H1 (cell line): ENCODE measurements around the gene PLEKHG3. TPM values are rescaled to one million over a fixed set of nuclear protein-coding genes. Genes with fewer than 3 reads are reported as not detected.

Experiments
- CTCF ChIA-PET: fragments of 300-600 bp; sonication (Branson Sonifier 250); formaldehyde crosslinking; loops from one replicate; lab custom pipeline; 2021; ENCODE audit not compliant: partially characterized antibody; lab: Charles Lee
- POLR2A ChIA-PET: fragments of 300-600 bp; sonication (Branson Sonifier 250); formaldehyde crosslinking; loops from one replicate; lab custom pipeline; 2021; ENCODE audit warnings: inconsistent platforms; ENCODE audit not compliant: partially characterized antibody; lab: Charles Lee
- DNase-seq, 2 experiments: peaks; one replicate each; pipeline versions ENCODE4 v3.0.0 to v3.0.0-alpha.2; 2010 to 2022; ENCODE audit warnings: low spot score in 2 of 2, low read depth in 1 of 2, mixed read lengths in 1 of 2
- FAIRE-seq: peaks from 2 replicates; lab custom pipeline; 2011; peaks lifted over from hg19 to GRCh38; lab: Jason Lieb, UNC
- H2AFZ ChIP-seq: 2 replicates; pipeline ENCODE4 v1.8.1; 2012; ENCODE audit warnings: low read length, inconsistent platforms
- H2AK5ac ChIP-seq: 2 replicates; pipeline ENCODE4 v1.6.1; 2013; ENCODE audit warnings: low read depth, low read length
- H2BK120ac ChIP-seq: replicated peaks from 2 replicates; pipeline ENCODE3; 2013; ENCODE audit warnings: low read depth, low read length, inconsistent platforms
- H2BK12ac ChIP-seq: 2 replicates; pipeline ENCODE4 v1.6.1; 2013; ENCODE audit warnings: low read depth, low read length
- H2BK15ac ChIP-seq: 2 replicates; pipeline ENCODE4 v1.6.1; 2013; ENCODE audit warnings: low read length
- H2BK20ac ChIP-seq: 2 replicates; pipeline ENCODE4 v1.6.1; 2013; ENCODE audit warnings: low read length
- H2BK5ac ChIP-seq: 2 replicates; pipeline ENCODE4 v1.6.1; 2013; ENCODE audit warnings: low read depth, low read length
- H3K14ac ChIP-seq: 2 replicates; pipeline ENCODE4 v1.6.1; 2013; ENCODE audit warnings: inconsistent platforms; ENCODE audit not compliant: insufficient read length
- H3K18ac ChIP-seq: 2 replicates; pipeline ENCODE4 v1.6.1; 2013; ENCODE audit warnings: low read length; ENCODE audit errors: extremely low read depth
- H3K23ac ChIP-seq: 2 replicates; pipeline ENCODE4 v1.6.1; 2013; ENCODE audit warnings: inconsistent platforms; ENCODE audit not compliant: insufficient read length
- H3K23me2 ChIP-seq: 2 replicates; pipeline ENCODE4 v1.6.1; 2013; ENCODE audit warnings: low read depth, low read length
- H3K27ac ChIP-seq: 2 replicates; pipeline ENCODE4 v1.6.1; 2011; ENCODE audit warnings: low read depth, low read length, inconsistent platforms
- H3K27me3 ChIP-seq, 4 experiments: replicated peaks in 1 of 4; 1 replicate in 1 of 4; 2 replicates in 3 of 4; pipeline versions ENCODE4 v1.6.1 to v1.8.1; 2011 to 2013; ENCODE audit warnings: low read length in 3 of 4, mild to moderate bottlenecking in 3 of 4, inconsistent platforms in 2 of 4, mixed read lengths in 2 of 4, moderate library complexity in 1 of 4; ENCODE audit not compliant: control insufficient read depth in 3 of 4, insufficient read depth in 3 of 4; ENCODE audit errors: extremely low read depth in 1 of 4
- H3K36me3 ChIP-seq, 4 experiments: 2 replicates each; pipeline versions ENCODE4 v1.6.1 to v1.8.1; 2011 to 2013; ENCODE audit warnings: mild to moderate bottlenecking in 4 of 4, low read length in 3 of 4, moderate library complexity in 2 of 4, control low read depth in 1 of 4, inconsistent platforms in 1 of 4; ENCODE audit not compliant: insufficient read depth in 4 of 4, control insufficient read depth in 2 of 4
- H3K4ac ChIP-seq: replicated peaks from 2 replicates; pipeline ENCODE3; 2013; ENCODE audit warnings: low read length, low read depth, mixed read lengths, inconsistent platforms; ENCODE audit not compliant: insufficient read length
- H3K4me1 ChIP-seq, 4 experiments: replicated peaks in 1 of 4; 1 replicate in 1 of 4; 2 replicates in 3 of 4; pipeline versions ENCODE4 v1.6.1 to v1.8.1; 2011 to 2013; ENCODE audit warnings: low read length in 3 of 4, inconsistent platforms in 2 of 4, mixed read lengths in 1 of 4; ENCODE audit not compliant: insufficient read depth in 4 of 4, control insufficient read depth in 3 of 4
- H3K4me2 ChIP-seq, 2 experiments: 2 replicates each; pipeline versions ENCODE4 v1.6.1 to v1.8.1; 2011 to 2013; ENCODE audit warnings: low read depth in 2 of 2, low read length in 2 of 2, control low read depth in 1 of 2, inconsistent platforms in 1 of 2, mild to moderate bottlenecking in 1 of 2; ENCODE audit not compliant: insufficient read depth in 1 of 2
- H3K4me3 ChIP-seq, 4 experiments: fragments of 200-600, 300-600 bp in 1 of 4; sonication (generic), shearing (Covaris generic), sonication (Bioruptor Twin) in 1 of 4; 2 replicates each; pipeline versions ENCODE4 v1.5.1 to v1.8.1; 2011 to 2016; ENCODE audit warnings: low read length in 4 of 4, low read depth in 3 of 4, control low read depth in 2 of 4, inconsistent platforms in 2 of 4, mild to moderate bottlenecking in 2 of 4, mixed read lengths in 1 of 4, moderate library complexity in 1 of 4; ENCODE audit not compliant: insufficient read depth in 2 of 4; ENCODE audit errors: extremely low read depth in 1 of 4
- H3K56ac ChIP-seq: replicated peaks from 2 replicates; pipeline ENCODE3; 2013; ENCODE audit warnings: low read depth, mild to moderate bottlenecking, mixed read lengths, low read length, inconsistent platforms; ENCODE audit not compliant: insufficient read length
- H3K79me1 ChIP-seq: 2 replicates; pipeline ENCODE4 v1.6.1; 2013; ENCODE audit warnings: low read depth, low read length, control low read depth
- H3K79me2 ChIP-seq, 2 experiments: 2 replicates each; pipeline versions ENCODE4 v1.6.1 to v1.8.1; 2012 to 2013; ENCODE audit warnings: low read length in 2 of 2, mild to moderate bottlenecking in 2 of 2, inconsistent platforms in 1 of 2; ENCODE audit not compliant: insufficient read depth in 2 of 2, control insufficient read depth in 1 of 2
- H3K9ac ChIP-seq, 4 experiments: replicated peaks in 1 of 4; 1 replicate in 1 of 4; 2 replicates in 3 of 4; pipeline versions ENCODE4 v1.6.1 to v1.8.1; 2011 to 2013; ENCODE audit warnings: low read depth in 3 of 4, low read length in 3 of 4, control low read depth in 2 of 4, mild to moderate bottlenecking in 2 of 4, moderate library complexity in 2 of 4, inconsistent platforms in 1 of 4; ENCODE audit errors: extremely low read depth in 1 of 4
- H3K9me3 ChIP-seq, 2 experiments: 2 replicates each; pipeline versions ENCODE4 v1.6.1 to v1.8.1; 2012 to 2013; ENCODE audit warnings: mild to moderate bottlenecking in 2 of 2, moderate library complexity in 2 of 2, control low read depth in 1 of 2, inconsistent platforms in 1 of 2, low read depth in 1 of 2, low read length in 1 of 2, mixed read lengths in 1 of 2; ENCODE audit not compliant: insufficient read depth in 2 of 2
- H4K20me1 ChIP-seq, 2 experiments: replicated peaks in 1 of 2; 2 replicates each; pipeline versions ENCODE3 to v1.8.1; 2011 to 2013; ENCODE audit warnings: inconsistent platforms in 2 of 2, low read length in 2 of 2, mild to moderate bottlenecking in 1 of 2; ENCODE audit not compliant: insufficient read depth in 2 of 2, control insufficient read depth in 1 of 2
- H4K5ac ChIP-seq: 2 replicates; pipeline ENCODE4 v1.6.1; 2013; ENCODE audit warnings: low read length, low read depth, mixed read lengths, inconsistent platforms; ENCODE audit not compliant: insufficient read length
- H4K8ac ChIP-seq: 2 replicates; pipeline ENCODE4 v1.8.0; 2013; ENCODE audit warnings: mild to moderate bottlenecking, moderate library complexity, low read length, inconsistent platforms; ENCODE audit not compliant: insufficient read depth; ENCODE audit errors: extremely low read depth
- H4K91ac ChIP-seq: replicated peaks from 2 replicates; pipeline ENCODE3; 2013; ENCODE audit warnings: low read length, mixed read lengths, inconsistent platforms; ENCODE audit not compliant: insufficient read length
- CREB1 ChIP-seq: IDR thresholded peaks from 2 replicates; pipeline ENCODE4 v1.6.1; 2012; ENCODE audit warnings: inconsistent platforms
- EGR1 ChIP-seq: IDR thresholded peaks from 2 replicates; pipeline ENCODE4 v1.6.1; 2011; ENCODE audit warnings: low read depth, low read length, borderline replicate concordance
- FOSL1 ChIP-seq: IDR thresholded peaks from 2 replicates; pipeline ENCODE4 v1.6.1; 2011; ENCODE audit warnings: mild to moderate bottlenecking, low read depth, low read length, moderate library complexity; ENCODE audit not compliant: insufficient read depth
- GTF2F1 ChIP-seq: IDR thresholded peaks from 2 replicates; pipeline ENCODE4 v1.6.1; 2012; ENCODE audit warnings: low read depth, low read length, improper control_type of control experiment, borderline replicate concordance
- KDM1A ChIP-seq: fragments of 200-600, 300-600 bp; sonication (generic); IDR thresholded peaks from 2 replicates; pipeline ENCODE4 v1.7.1; 2016; ENCODE audit warnings: mild to moderate bottlenecking, low read length, borderline replicate concordance
- KDM5A ChIP-seq: fragments of 200-600 bp; IDR thresholded peaks from 2 replicates; pipeline ENCODE4 v1.7.1; 2012; ENCODE audit warnings: mild to moderate bottlenecking, low read length, inconsistent platforms, mixed read lengths
- RFX5 ChIP-seq: IDR thresholded peaks from 2 replicates; pipeline ENCODE4 v1.6.1; 2011; ENCODE audit warnings: low read depth, low read length, improper control_type of control experiment, borderline replicate concordance
- SP4 ChIP-seq: IDR thresholded peaks from 2 replicates; pipeline ENCODE4 v1.6.1; 2012; ENCODE audit warnings: low read length, inconsistent platforms
- SRF ChIP-seq: IDR thresholded peaks from 2 replicates; pipeline ENCODE4 v1.6.1; 2011; ENCODE audit warnings: mild to moderate bottlenecking, low read depth, low read length, moderate library complexity
- SUZ12 ChIP-seq: fragments of 200-600 bp; sonication (generic); IDR thresholded peaks from 2 replicates; pipeline ENCODE4 v1.6.1; 2012; ENCODE audit warnings: mild to moderate bottlenecking, inconsistent platforms, low read length, moderate library complexity, mixed read lengths
- TAF7 ChIP-seq: optimal IDR thresholded peaks from 2 replicates; pipeline ENCODE3; 2011; ENCODE audit warnings: low read depth, mild to moderate bottlenecking, inconsistent platforms, low read length, moderate library complexity, borderline replicate concordance
- TBP ChIP-seq: IDR thresholded peaks from 2 replicates; pipeline ENCODE4 v1.6.1; 2011; ENCODE audit warnings: low read depth, low read length, improper control_type of control experiment
- WGBS, 2 experiments: shearing (Covaris generic) in 1 of 2; methylation state at CpG; one replicate each; pipeline versions ENCODE4 v1.1.6 to v1.1.7; 2013 to 2015; ENCODE audit warnings: low lambda C conversion rate in 2 of 2, mixed read lengths in 2 of 2, inconsistent platforms in 1 of 2, low coverage in 1 of 2, missing lambda C conversion rate in 1 of 2; ENCODE audit not compliant: insufficient replicate concordance in 2 of 2, insufficient coverage in 1 of 2, insufficient read length in 1 of 2; ENCODE audit errors: extremely low coverage in 1 of 2, missing lambda C conversion rate in 1 of 2; 5-methylcytosine and 5-hydroxymethylcytosine counted together
- polyA plus RNA-seq, 7 experiments: library from polyadenylated mRNA; depleted of rRNA in 3 of 7; stranded (reverse) in 5 of 7; unstranded in 2 of 7; fragments of >200 nt in 5 of 7; fragments of 200-250 nt in 2 of 7; gene quantifications; 1 replicate in 5 of 7; 2 replicates in 1 of 7; 4 replicates in 1 of 7; pipeline versions ENCODE4 v1.2.1 to v1.2.3, GENCODE V29; 2011 to 2013; ENCODE audit warnings: missing spikeins in 2 of 7, mixed read lengths in 2 of 7
- total RNA-seq: library from RNA; stranded (reverse); fragmentation: NEBNext Ultra II Directional; extraction: Animal tissue kit (Norgen Biotek cat#: 25700); gene quantifications from 2 replicates; pipeline ENCODE4 v1.2.1, GENCODE V29; 2021

PLEKHG3 gene
- total and polyA plus RNA-seq, 2 of the 8 experiments (the other 6 are each of a cell fraction or from before 2014, with no cell fraction given) = 43.4 to 90.6 TPM

DNA sequence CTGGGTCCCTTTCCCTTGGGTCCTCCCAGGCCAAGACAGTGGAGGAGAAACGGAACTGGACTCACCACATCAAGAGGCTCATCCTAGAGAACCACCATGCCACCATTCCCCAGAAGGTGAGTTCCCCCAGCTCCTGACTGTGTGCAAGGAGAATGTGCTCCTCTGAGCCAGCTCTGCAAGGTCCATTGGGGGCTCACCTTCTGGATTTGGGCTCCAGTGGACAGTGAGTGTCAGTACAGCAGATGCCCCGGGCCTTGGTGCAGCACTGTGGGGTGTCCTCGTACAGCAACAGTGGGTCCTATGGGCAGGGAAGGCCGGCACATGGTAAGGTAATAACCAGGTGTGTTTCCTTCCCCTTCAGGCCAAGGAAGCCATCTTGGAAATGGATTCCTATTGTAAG lies 27.8 kb downstream of the PLEKHG3 start:
- Histone ChIP-seq H2BK20ac (no peak overlapping the region), H2BK12ac (no peak overlapping the region), H3K27ac (no peak overlapping the region), H3K79me2 (peaks cover 0 to 34% of the 10 kb centered on the region in 2 experiments; a peak in 2 of 4 replicates), H4K91ac (no peak overlapping the region), H3K18ac (no peak overlapping the region), H3K36me3 (peaks cover 18 to 49% (median 41%) of the 10 kb centered on the region in 4 experiments), H4K20me1 (peaks cover 11 to 14% of the 10 kb centered on the region in 2 experiments), H2BK15ac (no peak overlapping the region), H3K79me1 (peaks cover 3% of the 10 kb centered on the region), H3K9me3 (no peaks in the 10 kb centered on the region), H3K4me1 (peaks cover under 1 to 11% (median 7%) of the 10 kb centered on the region in 4 experiments), H3K4me3 (no peak overlapping the region), H3K14ac (no peak overlapping the region), H4K5ac (no peak overlapping the region), H3K27me3 (no peaks in the 10 kb centered on the region), H2BK5ac (no peak overlapping the region), H4K8ac (no peak overlapping the region), H3K9ac (no peak overlapping the region), H3K23ac (no peak overlapping the region), H2AK5ac (no peak overlapping the region), H3K4me2 (no peak overlapping the region), H3K56ac (no peak overlapping the region), H3K23me2 (no peaks in the 10 kb centered on the region), H2BK120ac (no peak overlapping the region), H3K4ac (no peak overlapping the region), H2AFZ (no peak overlapping the region)
- DNase-seq (no peak), FAIRE-seq (no peak)
- TF ChIP-seq TAF7 (no peak), TBP (no peak), KDM5A (no peak), GTF2F1 (no peak), EGR1 (no peak), SUZ12 (no peak), KDM1A (no peak), SP4 (no peak), CREB1 (no peak), SRF (no peak), RFX5 (no peak), FOSL1 (no peak)
- 85% methylated on average over 4 of the region's 4 CpGs; no CpG with 5 or more reads in 1 of the 2 experiments for WGBS, 2 experiments
- ChIA-PET CTCF (interaction anchor here (0.8 to 1.8 kb wide), 6 partner anchors 9 to 60 kb away, joined by 4 to 8 read pairs (median 4); no protein-coding TSS in a partner anchor), POLR2A (no interaction called here)
